Measurements from ENCODE around the gene KIF14.

KIF14 gene

DNA sequence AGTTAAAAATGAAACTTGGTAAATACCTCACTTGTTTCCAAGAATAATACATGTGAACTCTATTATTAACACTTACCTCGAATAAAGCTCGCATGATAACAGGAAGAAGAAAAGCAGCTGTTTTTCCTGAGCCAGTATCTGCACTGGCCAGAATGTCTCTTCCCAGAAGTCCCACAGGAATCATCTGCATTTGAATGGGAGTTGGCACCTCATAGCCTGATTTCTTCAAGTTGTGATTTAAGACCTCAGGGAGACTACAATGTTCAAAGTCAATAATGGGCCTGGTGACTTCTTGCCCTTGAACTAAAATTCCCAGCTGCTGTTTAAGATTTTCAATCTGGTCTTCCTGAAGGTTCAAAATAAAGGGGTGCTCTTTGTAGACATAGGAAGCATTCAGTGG is 45.3 kb upstream of the KIF14 start:
- no peak overlapping the region for H3K4me3 ChIP-seq (ENCODE audit: low read depth, low read length)
- TF ChIP-seq POLR2A (IDR thresholded peaks at IDR 0.05; ENCODE audit: extremely low read depth, insufficient read length) (no peak), MYC (IDR thresholded peaks at IDR 0.05; ENCODE audit: low read depth, low read length) (no peak)
- TF ChIP-seq, protein P1, sequence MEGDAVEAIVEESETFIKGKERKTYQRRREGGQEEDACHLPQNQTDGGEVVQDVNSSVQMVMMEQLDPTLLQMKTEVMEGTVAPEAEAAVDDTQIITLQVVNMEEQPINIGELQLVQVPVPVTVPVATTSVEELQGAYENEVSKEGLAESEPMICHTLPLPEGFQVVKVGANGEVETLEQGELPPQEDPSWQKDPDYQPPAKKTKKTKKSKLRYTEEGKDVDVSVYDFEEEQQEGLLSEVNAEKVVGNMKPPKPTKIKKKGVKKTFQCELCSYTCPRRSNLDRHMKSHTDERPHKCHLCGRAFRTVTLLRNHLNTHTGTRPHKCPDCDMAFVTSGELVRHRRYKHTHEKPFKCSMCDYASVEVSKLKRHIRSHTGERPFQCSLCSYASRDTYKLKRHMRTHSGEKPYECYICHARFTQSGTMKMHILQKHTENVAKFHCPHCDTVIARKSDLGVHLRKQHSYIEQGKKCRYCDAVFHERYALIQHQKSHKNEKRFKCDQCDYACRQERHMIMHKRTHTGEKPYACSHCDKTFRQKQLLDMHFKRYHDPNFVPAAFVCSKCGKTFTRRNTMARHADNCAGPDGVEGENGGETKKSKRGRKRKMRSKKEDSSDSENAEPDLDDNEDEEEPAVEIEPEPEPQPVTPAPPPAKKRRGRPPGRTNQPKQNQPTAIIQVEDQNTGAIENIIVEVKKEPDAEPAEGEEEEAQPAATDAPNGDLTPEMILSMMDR (IDR thresholded peaks at IDR 0.05; ENCODE audit: low read depth, low read length): no peak
- TF ChIP-seq, protein P2, sequence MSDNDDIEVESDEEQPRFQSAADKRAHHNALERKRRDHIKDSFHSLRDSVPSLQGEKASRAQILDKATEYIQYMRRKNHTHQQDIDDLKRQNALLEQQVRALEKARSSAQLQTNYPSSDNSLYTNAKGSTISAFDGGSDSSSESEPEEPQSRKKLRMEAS (IDR thresholded peaks at IDR 0.05; ENCODE audit: low read depth, low read length): no peak
- no peak for DNase-seq (ENCODE audit: low read depth)

DNA sequence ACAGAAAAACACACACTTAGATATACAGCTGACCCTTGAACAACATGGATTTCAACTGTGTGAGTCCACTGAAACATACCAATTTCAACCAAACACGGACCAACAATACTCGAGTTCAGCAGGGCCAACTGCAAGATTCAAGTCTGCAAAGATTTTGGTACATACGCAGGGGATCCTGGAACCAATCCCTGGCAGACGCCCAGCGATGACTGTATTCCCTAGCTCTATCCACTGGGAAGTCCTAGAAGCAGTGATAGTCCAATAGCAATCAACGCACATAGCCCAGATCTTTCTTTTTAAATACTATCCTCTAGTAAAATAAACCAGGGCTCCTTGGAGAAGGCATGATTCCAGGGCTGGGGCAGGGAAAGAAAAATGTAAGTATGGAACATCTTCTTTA is 40.2 kb upstream of the KIF14 start:
- DNase-seq (ENCODE audit: low read depth): no peak
- TF ChIP-seq MYC (IDR thresholded peaks at IDR 0.05; ENCODE audit: low read depth, low read length) (no peak), POLR2A (IDR thresholded peaks at IDR 0.05; ENCODE audit: extremely low read depth, insufficient read length) (no peak)
- TF ChIP-seq, protein P2 (IDR thresholded peaks at IDR 0.05; ENCODE audit: low read depth, low read length): no peak
- H3K4me3 ChIP-seq (ENCODE audit: low read depth, low read length): no peak overlapping the region

DNA sequence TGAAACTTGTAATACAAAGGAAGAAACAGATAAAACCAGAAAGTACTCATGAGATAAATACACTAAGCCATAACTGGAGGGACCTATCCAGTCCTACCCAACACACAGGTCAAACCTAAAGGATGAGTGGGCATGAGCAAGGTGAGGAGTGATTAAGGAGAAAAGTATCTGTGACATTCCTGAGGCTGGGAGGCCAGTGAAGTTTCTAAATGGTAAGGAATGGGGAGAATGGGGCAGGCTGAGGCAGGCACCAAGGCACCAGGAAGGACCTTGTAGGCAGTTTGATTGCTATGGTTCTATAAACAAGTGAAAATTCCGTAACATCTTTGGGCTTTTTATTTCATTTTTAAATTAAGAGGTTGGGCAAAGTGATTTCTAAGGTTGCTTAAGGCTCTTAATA is 38.7 kb upstream of the KIF14 start:
- TF ChIP-seq, protein P1 (IDR thresholded peaks at IDR 0.05; ENCODE audit: low read depth, low read length): no peak
- TF ChIP-seq, protein P2 (IDR thresholded peaks at IDR 0.05; ENCODE audit: low read depth, low read length): no peak
- TF ChIP-seq POLR2A (IDR thresholded peaks at IDR 0.05; ENCODE audit: extremely low read depth, insufficient read length): no peak
- no peak for TF ChIP-seq MYC (IDR thresholded peaks at IDR 0.05; ENCODE audit: low read depth, low read length)
- DNase-seq (ENCODE audit: low read depth): no peak
- no peak overlapping the region for H3K4me3 ChIP-seq (ENCODE audit: low read depth, low read length)

DNA sequence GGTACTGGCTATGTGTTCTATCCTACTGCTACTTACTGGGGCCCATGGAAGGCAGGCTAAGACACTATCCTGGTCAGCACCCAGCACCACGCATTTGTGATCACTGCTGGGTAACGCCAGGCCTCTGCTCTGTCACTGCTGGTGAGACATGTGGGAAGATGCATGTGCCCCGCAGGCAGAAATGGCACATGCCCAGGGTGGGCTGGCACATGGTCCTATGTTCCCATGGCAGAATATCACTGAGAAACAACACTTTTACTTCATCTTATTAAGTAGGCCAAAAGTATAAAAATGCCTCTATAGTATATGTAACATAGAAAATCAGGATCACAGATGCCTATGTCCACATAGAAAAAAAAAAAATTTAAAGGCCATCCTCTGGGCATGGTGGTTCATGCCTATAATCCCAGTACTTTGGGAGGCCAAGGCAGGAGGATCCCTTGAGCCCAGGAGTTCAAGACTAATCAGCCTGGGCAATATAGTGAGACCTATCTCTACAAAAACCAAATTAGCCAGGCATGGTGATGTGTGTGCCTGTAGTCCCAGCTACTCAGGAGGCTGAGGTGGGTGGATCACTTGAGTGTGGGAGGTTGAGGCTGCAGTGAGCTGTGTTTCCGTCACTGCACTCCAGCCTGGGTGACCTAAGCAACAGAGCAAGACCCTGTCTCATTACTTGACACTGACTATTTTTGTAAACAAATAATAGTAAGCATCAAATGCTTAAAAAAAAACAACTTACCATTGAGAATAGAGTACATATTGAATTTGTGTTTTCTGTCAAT is 37.7 kb upstream of the KIF14 start:
- no peak overlapping the region for H3K4me3 ChIP-seq (ENCODE audit: low read depth, low read length)
- DNase-seq (ENCODE audit: low read depth): no peak
- TF ChIP-seq, protein P1 (IDR thresholded peaks at IDR 0.05; ENCODE audit: low read depth, low read length): no peak
- TF ChIP-seq, protein P2 (IDR thresholded peaks at IDR 0.05; ENCODE audit: low read depth, low read length): no peak
- no peak for TF ChIP-seq POLR2A (IDR thresholded peaks at IDR 0.05; ENCODE audit: extremely low read depth, insufficient read length)
- TF ChIP-seq MYC (IDR thresholded peaks at IDR 0.05; ENCODE audit: low read depth, low read length): no peak

DNA sequence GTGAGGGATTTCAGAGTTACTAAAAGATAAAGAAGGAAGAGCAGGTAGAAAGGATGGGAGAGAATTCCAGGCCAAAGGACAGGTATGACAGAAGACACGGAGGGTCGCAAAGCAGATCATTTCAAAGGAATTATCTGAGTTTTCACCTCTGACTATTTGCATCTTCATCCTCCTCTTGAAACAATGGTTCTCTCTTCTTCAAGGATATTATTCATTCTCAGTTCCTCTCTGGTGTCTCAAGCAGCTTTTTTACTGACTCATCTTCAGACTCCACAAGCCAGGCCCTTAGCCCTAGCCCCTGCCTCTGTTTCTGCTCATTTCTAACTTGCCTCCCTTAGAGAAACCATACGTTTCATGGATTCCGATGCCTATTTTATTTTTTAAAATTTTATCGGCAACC is 34.1 kb upstream of the KIF14 start:
- H3K4me3 ChIP-seq (ENCODE audit: low read depth, low read length): no peak overlapping the region
- TF ChIP-seq, protein P2 (IDR thresholded peaks at IDR 0.05; ENCODE audit: low read depth, low read length): no peak
- TF ChIP-seq, protein P1 (IDR thresholded peaks at IDR 0.05; ENCODE audit: low read depth, low read length): no peak
- TF ChIP-seq MYC (IDR thresholded peaks at IDR 0.05; ENCODE audit: low read depth, low read length) (no peak), POLR2A (IDR thresholded peaks at IDR 0.05; ENCODE audit: extremely low read depth, insufficient read length) (no peak)
- no peak for DNase-seq (ENCODE audit: low read depth)

DNA sequence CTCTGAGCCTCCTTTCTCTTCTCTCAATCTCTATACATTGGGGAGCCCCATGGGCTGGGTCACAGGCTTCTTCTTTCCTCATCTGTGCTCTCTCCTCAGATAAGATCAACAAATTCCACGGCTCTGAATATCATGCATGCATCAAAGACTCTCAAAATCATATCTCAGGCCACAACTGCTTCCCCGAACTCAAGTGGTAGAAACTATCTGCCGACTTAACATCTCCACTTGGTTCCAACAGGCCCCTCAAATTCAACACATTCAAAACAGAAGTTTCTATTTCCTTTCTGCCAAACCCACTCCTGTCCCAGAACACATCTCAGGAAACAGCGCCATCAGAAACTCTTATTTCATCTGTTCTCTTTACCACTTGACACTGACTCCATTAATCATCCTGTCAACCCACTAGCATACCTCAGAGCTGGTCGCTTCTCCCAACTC is 32.5 kb upstream of the KIF14 start:
- no peak for TF ChIP-seq MYC (IDR thresholded peaks at IDR 0.05; ENCODE audit: low read depth, low read length)
- TF ChIP-seq POLR2A (IDR thresholded peaks at IDR 0.05; ENCODE audit: extremely low read depth, insufficient read length): no peak
- TF ChIP-seq, protein P1 (IDR thresholded peaks at IDR 0.05; ENCODE audit: low read depth, low read length): no peak
- TF ChIP-seq, protein P2 (IDR thresholded peaks at IDR 0.05; ENCODE audit: low read depth, low read length): no peak
- H3K4me3 ChIP-seq (ENCODE audit: low read depth, low read length): no peak overlapping the region
- DNase-seq (ENCODE audit: low read depth): no peak
